Smooth muscle cell (in vitro differentiated cells): ENCODE results near the gene WNT3A. TPM values are rescaled to one million over a fixed set of nuclear protein-coding genes. Genes with fewer than 3 reads are reported as not detected.

ENCODE experiments used
- DNase-seq: peaks from one replicate; lab custom pipeline; 2025; ENCODE audit not compliant: unreplicated experiment; lab: John Stamatoyannopoulos, UW
- H2AFZ ChIP-seq: fragments of 200-600 bp; sonication (generic); 2 replicates; pipeline ENCODE4 v1.6.0; 2016; ENCODE audit warnings: antibody characterized with exemption, low read depth, mild to moderate bottlenecking
- H3F3A ChIP-seq: fragments of 200-600 bp; sonication (generic); 2 replicates; pipeline ENCODE4 v1.6.0; 2017; ENCODE audit warnings: antibody characterized with exemption, low read depth
- H3K27ac ChIP-seq: fragments of 200-600 bp; sonication (generic); 2 replicates; pipeline ENCODE4 v1.5.1; 2016; ENCODE audit warnings: low read depth, mild to moderate bottlenecking
- H3K27me3 ChIP-seq: fragments of 200-600 bp; sonication (generic); 2 replicates; pipeline ENCODE4 v1.6.1; 2016; ENCODE audit warnings: low read depth, mild to moderate bottlenecking
- H3K36me3 ChIP-seq: fragments of 200-600 bp; sonication (generic); 2 replicates; pipeline ENCODE4 v1.5.1; 2016; ENCODE audit warnings: low read depth
- H3K4me1 ChIP-seq: fragments of 200-600 bp; sonication (generic); 2 replicates; pipeline ENCODE4 v1.5.1; 2016; ENCODE audit warnings: low read depth
- H3K4me2 ChIP-seq: fragments of 200-600 bp; sonication (generic); 2 replicates; pipeline ENCODE4 v1.6.0; 2016; ENCODE audit warnings: mild to moderate bottlenecking
- H3K4me3 ChIP-seq: fragments of 200-600 bp; sonication (generic); 2 replicates; pipeline ENCODE4 v1.5.1; 2016; ENCODE audit warnings: mild to moderate bottlenecking
- H3K79me2 ChIP-seq: fragments of 200-600 bp; sonication (generic); 2 replicates; pipeline ENCODE4 v1.6.0; 2016; ENCODE audit warnings: low read depth, mild to moderate bottlenecking
- H3K9ac ChIP-seq: fragments of 200-600 bp; sonication (generic); 2 replicates; pipeline ENCODE4 v1.6.0; 2016; ENCODE audit warnings: low read depth
- H3K9me3 ChIP-seq: fragments of 200-600 bp; sonication (generic); replicated peaks from 2 replicates; pipeline ENCODE4 v1.5.1; 2016; ENCODE audit warnings: low read depth
- H4K20me1 ChIP-seq: fragments of 200-600 bp; sonication (generic); 2 replicates; pipeline ENCODE4 v1.6.0; 2016; ENCODE audit warnings: low read depth
- CTCF ChIP-seq: fragments of 200-600 bp; sonication (generic); IDR thresholded peaks from 2 replicates; pipeline ENCODE4 v1.5.1; 2017; ENCODE audit warnings: borderline replicate concordance, mild to moderate bottlenecking, antibody characterized with exemption; ENCODE audit not compliant: insufficient read depth, poor library complexity, severe bottlenecking
- WGBS: methylation state at CpG from one replicate; pipeline ENCODE4 v1.1.7; 2016; ENCODE audit warnings: low lambda C conversion rate; 5-methylcytosine and 5-hydroxymethylcytosine counted together
- polyA plus RNA-seq: library from polyadenylated mRNA; unstranded; fragments of >200 nt; fragmentation: Nextera tagmentation; extraction: Ambion mirVana; gene quantifications from 2 replicates; pipeline ENCODE4 v1.2.1, GENCODE V29; 2016
- total RNA-seq: library from RNA; depleted of rRNA; stranded (reverse); fragments of >200 nt; gene quantifications from 2 replicates; pipeline ENCODE4 v1.2.3, GENCODE V29; 2014

WNT3A gene
- total and polyA plus RNA-seq, 2 experiments from 2014 or later, result 0.13 TPM; not detected in 1

- H2AFZ ChIP-seq, result no peak overlapping the region
- H3K27ac ChIP-seq, result no peak overlapping the region
- H3K4me1 ChIP-seq, result peaks cover 7% of the 10 kb centered on the region
- H3K36me3 ChIP-seq, result no peaks in the 10 kb centered on the region
- no peaks in the 10 kb centered on the region for H3K79me2 ChIP-seq
- no peak overlapping the region for H3K4me2 ChIP-seq
- no peaks in the 10 kb centered on the region for H3K9me3 ChIP-seq
- H4K20me1 ChIP-seq, result no peaks in the 10 kb centered on the region
- no peaks in the 10 kb centered on the region for H3F3A ChIP-seq
- H3K27me3 ChIP-seq, result peaks cover 13% of the 10 kb centered on the region
- 90% methylated on average over 9 of the region's 9 CpGs for WGBS
- TF ChIP-seq CTCF, result no peak
- no peak overlapping the region for H3K9ac ChIP-seq
- DNase-seq, result no peak
- no peak overlapping the region for H3K4me3 ChIP-seq
Observed at GRCh38 chr1:228031276-228031995, 24.6 kb downstream of the WNT3A start.

GRCh38 chr1:228032041-228032440, 25.2 kb downstream of the WNT3A start:
- Histone ChIP-seq H3K79me2 (no peaks in the 10 kb centered on the region), H4K20me1 (no peaks in the 10 kb centered on the region), H3K27ac (no peak overlapping the region), H3K4me1 (peaks cover 8% of the 10 kb centered on the region), H3F3A (no peaks in the 10 kb centered on the region), H3K4me2 (no peak overlapping the region), H3K9ac (no peak overlapping the region), H3K36me3 (no peaks in the 10 kb centered on the region), H3K9me3 (no peaks in the 10 kb centered on the region), H3K27me3 (peaks cover 13% of the 10 kb centered on the region), H3K4me3 (no peak overlapping the region), H2AFZ (no peak overlapping the region)
- 88% methylated on average over 5 of the region's 5 CpGs for WGBS
- DNase-seq, result no peak
- TF ChIP-seq CTCF, result no peak

DNA sequence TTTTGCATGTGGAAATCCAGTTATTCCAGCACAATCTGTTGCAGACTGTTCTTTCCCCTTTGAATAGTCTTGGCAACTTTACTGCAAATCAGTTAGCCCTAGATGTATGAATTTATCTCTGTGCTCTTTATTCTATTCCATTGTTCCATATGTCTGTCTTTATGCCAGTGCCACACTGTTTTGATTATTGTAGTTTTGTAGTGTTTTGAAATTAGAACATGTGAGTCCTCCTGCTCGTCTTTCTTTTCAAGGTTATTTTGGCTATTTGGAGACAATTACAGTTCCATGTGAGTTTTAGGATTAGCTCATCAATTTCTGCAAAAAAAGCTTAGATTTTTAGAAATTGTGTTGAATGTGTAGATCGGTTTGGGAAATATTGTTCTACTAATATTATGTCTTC, 26.6 kb downstream of the WNT3A start:
- no peaks in the 10 kb centered on the region for H3F3A ChIP-seq
- no peak for DNase-seq
- H3K36me3 ChIP-seq, result no peaks in the 10 kb centered on the region
- H3K27ac ChIP-seq, result no peak overlapping the region
- H3K79me2 ChIP-seq, result no peaks in the 10 kb centered on the region
- H3K4me2 ChIP-seq, result no peak overlapping the region
- H3K4me3 ChIP-seq, result no peak overlapping the region
- H3K4me1 ChIP-seq, result peaks cover 15% of the 10 kb centered on the region
- 91% methylated on average over 2 of the region's 2 CpGs for WGBS
- no peaks in the 10 kb centered on the region for H3K9me3 ChIP-seq
- no peak overlapping the region for H3K9ac ChIP-seq
- no peaks in the 10 kb centered on the region for H4K20me1 ChIP-seq
- H2AFZ ChIP-seq, result no peak overlapping the region
- no peak for TF ChIP-seq CTCF
- H3K27me3 ChIP-seq, result peaks cover 18% of the 10 kb centered on the region
